ENCODE results near the gene GLMP.

DNA sequence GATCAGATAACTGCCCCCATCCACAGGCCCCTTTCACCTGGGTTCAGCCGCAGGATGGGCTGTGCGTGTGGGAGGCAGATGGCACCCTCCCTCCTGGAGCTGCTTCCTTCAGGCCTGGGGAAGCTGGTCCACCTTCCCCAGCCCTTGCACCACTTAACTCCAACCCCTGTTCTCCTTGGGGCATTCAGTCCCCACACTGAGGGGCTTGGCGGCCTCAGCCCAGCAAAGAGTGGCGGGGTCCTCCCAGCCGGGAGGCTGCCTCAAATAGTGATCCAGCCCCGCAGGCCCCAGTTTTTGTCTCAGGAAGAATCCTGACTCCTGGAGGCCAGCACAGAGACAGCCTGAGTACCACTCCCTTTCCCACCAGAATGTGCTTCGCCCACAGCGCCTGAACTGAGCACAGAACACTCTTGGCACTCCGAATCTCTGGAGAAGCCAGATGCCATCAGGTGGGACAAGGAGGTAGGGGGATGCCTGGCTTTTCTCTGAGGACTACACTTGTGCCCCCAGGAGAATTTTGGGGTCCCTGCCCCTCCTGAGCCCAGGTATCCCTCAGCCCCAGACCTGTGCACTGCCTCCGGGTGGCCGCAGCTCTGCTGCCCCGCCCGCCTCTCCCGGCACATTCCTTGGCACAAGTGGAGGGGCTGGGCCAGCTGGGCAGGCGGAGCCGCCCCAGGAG is 48.6 kb downstream of the GLMP start:
- TF ChIP-seq, protein P1, sequence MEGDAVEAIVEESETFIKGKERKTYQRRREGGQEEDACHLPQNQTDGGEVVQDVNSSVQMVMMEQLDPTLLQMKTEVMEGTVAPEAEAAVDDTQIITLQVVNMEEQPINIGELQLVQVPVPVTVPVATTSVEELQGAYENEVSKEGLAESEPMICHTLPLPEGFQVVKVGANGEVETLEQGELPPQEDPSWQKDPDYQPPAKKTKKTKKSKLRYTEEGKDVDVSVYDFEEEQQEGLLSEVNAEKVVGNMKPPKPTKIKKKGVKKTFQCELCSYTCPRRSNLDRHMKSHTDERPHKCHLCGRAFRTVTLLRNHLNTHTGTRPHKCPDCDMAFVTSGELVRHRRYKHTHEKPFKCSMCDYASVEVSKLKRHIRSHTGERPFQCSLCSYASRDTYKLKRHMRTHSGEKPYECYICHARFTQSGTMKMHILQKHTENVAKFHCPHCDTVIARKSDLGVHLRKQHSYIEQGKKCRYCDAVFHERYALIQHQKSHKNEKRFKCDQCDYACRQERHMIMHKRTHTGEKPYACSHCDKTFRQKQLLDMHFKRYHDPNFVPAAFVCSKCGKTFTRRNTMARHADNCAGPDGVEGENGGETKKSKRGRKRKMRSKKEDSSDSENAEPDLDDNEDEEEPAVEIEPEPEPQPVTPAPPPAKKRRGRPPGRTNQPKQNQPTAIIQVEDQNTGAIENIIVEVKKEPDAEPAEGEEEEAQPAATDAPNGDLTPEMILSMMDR (IDR thresholded peaks at IDR 0.05) = no peak
- no peak for TF ChIP-seq POLR2A (IDR thresholded peaks at IDR 0.05)
